ENCODE data around the gene CLVS2. TPM values are rescaled to one million over a fixed set of nuclear protein-coding genes. Genes with fewer than 3 reads are reported as not detected.

CLVS2 gene
- total RNA-seq, 1 donor from 2014 or later: 0.03 TPM

- H3K4me1 ChIP-seq: no peaks in the 10 kb centered on the region
- no peaks in the 10 kb centered on the region for H3K27me3 ChIP-seq (ENCODE audit: low read depth)
- DNase-seq (no peak), ATAC-seq (no peak)
- TF ChIP-seq CTCF (IDR thresholded peaks at IDR 0.05): no peak
- no peak overlapping the region for H3K27ac ChIP-seq
- H3K36me3 ChIP-seq: no peaks in the 10 kb centered on the region
- intact Hi-C loops (cut with DNase I): no loop called here
- no peak overlapping the region for H3K4me3 ChIP-seq
- H3K9me3 ChIP-seq: no peaks in the 10 kb centered on the region
Observed at GRCh38 chr6:123024976-123025375, 28.9 kb downstream of the CLVS2 start.

GRCh38 chr6:123027408-123027807, 31.4 kb downstream of the CLVS2 start:
- Histone ChIP-seq H3K27me3 (ENCODE audit: low read depth) (no peaks in the 10 kb centered on the region), H3K4me3 (no peak overlapping the region), H3K36me3 (no peaks in the 10 kb centered on the region), H3K9me3 (no peaks in the 10 kb centered on the region), H3K27ac (no peak overlapping the region), H3K4me1 (no peaks in the 10 kb centered on the region)
- ATAC-seq (no peak), DNase-seq (no peak)
- intact Hi-C loops (cut with DNase I): no loop called here
- TF ChIP-seq CTCF (IDR thresholded peaks at IDR 0.05): no peak

- Histone ChIP-seq H3K9me3 (no peaks in the 10 kb centered on the region), H3K36me3 (no peaks in the 10 kb centered on the region), H3K27ac (no peak overlapping the region), H3K4me1 (no peaks in the 10 kb centered on the region), H3K27me3 (ENCODE audit: low read depth) (no peaks in the 10 kb centered on the region), H3K4me3 (no peak overlapping the region)
- no peak for TF ChIP-seq CTCF (IDR thresholded peaks at IDR 0.05)
- intact Hi-C loops (cut with DNase I): no loop called here
- ATAC-seq: no peak
- DNase-seq: no peak
Observed at GRCh38 chr6:123028263-123028662, 32.2 kb downstream of the CLVS2 start.

- Histone ChIP-seq H3K36me3 (no peaks in the 10 kb centered on the region), H3K9me3 (no peaks in the 10 kb centered on the region), H3K4me1 (no peaks in the 10 kb centered on the region), H3K27me3 (ENCODE audit: low read depth) (no peaks in the 10 kb centered on the region), H3K27ac (no peak overlapping the region), H3K4me3 (no peak overlapping the region)
- ATAC-seq (no peak), DNase-seq (no peak)
- TF ChIP-seq CTCF (IDR thresholded peaks at IDR 0.05): no peak
- intact Hi-C loops (cut with DNase I): no loop called here
Observed at GRCh38 chr6:123030282-123030681, 34.2 kb downstream of the CLVS2 start.

DNA sequence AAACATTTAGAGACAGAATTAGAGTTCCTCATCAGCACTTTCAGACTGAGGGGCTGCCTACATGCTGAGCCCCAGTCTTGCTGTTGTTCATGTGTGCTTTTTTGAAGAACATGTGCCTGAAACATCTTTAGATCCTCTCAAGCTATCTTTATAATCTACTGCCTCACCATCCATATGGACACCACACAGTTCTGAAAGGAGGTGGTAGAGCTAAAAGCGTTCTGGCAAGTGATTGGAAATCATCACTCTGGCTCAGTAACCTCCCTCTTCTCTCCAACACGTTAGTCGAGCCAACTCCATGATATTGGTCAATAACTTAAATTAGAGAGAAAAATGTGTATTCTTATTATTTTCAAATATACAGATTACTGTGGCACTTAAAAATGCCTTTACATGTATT, 40.6 kb downstream of the CLVS2 start:
- Histone ChIP-seq H3K27ac (no peak overlapping the region), H3K4me1 (no peaks in the 10 kb centered on the region), H3K4me3 (no peak overlapping the region), H3K36me3 (no peaks in the 10 kb centered on the region), H3K27me3 (ENCODE audit: low read depth) (no peaks in the 10 kb centered on the region), H3K9me3 (no peaks in the 10 kb centered on the region)
- no peak for TF ChIP-seq CTCF (IDR thresholded peaks at IDR 0.05)
- intact Hi-C loops (cut with DNase I): no loop called here
- no peak for DNase-seq
- ATAC-seq: no peak

- no peaks in the 10 kb centered on the region for H3K36me3 ChIP-seq
- H3K4me3 ChIP-seq: no peak overlapping the region
- DNase-seq (no peak), ATAC-seq (no peak)
- no peak overlapping the region for H3K27ac ChIP-seq
- intact Hi-C loops (cut with DNase I): no loop called here
- H3K9me3 ChIP-seq: no peaks in the 10 kb centered on the region
- TF ChIP-seq CTCF (IDR thresholded peaks at IDR 0.05): no peak
- H3K4me1 ChIP-seq: no peaks in the 10 kb centered on the region
- no peaks in the 10 kb centered on the region for H3K27me3 ChIP-seq (ENCODE audit: low read depth)
Observed at GRCh38 chr6:123039431-123039830, 43.4 kb downstream of the CLVS2 start.
